Gastroesophageal sphincter (tissue), 3 donors: ENCODE measurements around the gene GAS2L1.

ENCODE experiments used
- POLR2A ChIP-seq, 2 donors: fragments of 450-650 bp; IDR thresholded peaks; one replicate each; pipeline ENCODE4 v1.6.1; 2017; ENCODE audit warnings: antibody characterized with exemption in 2 of 2, mild to moderate bottlenecking in 2 of 2, moderate library complexity in 1 of 2
- TF ChIP-seq, protein P1 (sequence below), 4 experiments: fragments of 200-600 bp in 2 of 4; fragments of 450-650 bp in 2 of 4; sonication (generic) in 1 of 4; IDR thresholded peaks; one replicate each; pipeline ENCODE4 v1.5.1; 2017 to 2019; ENCODE audit warnings: antibody characterized with exemption in 4 of 4, mild to moderate bottlenecking in 2 of 4, moderate library complexity in 2 of 4

DNA sequence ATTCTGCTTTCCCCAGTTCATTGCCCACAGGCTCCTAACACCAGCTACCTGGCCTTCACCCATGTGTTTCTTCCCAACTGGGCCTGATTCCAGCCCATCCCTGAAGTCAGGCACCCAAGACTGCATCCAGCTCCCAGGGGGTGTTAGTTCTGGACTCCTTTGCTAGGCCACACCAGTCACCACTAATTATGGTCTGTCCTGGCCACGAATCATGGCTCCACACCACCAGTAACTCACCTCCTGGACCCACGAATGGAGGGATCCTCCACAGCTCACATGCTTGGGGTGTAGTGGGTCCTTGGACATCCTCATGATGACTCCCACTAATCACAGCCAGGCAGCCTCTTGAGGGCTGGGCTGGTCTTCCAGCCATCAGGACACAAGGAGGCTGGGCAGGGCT, 12.6 kb downstream of the GAS2L1 start:
- TF ChIP-seq, protein P1, sequence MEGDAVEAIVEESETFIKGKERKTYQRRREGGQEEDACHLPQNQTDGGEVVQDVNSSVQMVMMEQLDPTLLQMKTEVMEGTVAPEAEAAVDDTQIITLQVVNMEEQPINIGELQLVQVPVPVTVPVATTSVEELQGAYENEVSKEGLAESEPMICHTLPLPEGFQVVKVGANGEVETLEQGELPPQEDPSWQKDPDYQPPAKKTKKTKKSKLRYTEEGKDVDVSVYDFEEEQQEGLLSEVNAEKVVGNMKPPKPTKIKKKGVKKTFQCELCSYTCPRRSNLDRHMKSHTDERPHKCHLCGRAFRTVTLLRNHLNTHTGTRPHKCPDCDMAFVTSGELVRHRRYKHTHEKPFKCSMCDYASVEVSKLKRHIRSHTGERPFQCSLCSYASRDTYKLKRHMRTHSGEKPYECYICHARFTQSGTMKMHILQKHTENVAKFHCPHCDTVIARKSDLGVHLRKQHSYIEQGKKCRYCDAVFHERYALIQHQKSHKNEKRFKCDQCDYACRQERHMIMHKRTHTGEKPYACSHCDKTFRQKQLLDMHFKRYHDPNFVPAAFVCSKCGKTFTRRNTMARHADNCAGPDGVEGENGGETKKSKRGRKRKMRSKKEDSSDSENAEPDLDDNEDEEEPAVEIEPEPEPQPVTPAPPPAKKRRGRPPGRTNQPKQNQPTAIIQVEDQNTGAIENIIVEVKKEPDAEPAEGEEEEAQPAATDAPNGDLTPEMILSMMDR (IDR thresholded peaks at IDR 0.05) = no peak
- no peak for TF ChIP-seq POLR2A (IDR thresholded peaks at IDR 0.05)
